ENCODE data around the gene ACSS1.

Gene ACSS1

DNA sequence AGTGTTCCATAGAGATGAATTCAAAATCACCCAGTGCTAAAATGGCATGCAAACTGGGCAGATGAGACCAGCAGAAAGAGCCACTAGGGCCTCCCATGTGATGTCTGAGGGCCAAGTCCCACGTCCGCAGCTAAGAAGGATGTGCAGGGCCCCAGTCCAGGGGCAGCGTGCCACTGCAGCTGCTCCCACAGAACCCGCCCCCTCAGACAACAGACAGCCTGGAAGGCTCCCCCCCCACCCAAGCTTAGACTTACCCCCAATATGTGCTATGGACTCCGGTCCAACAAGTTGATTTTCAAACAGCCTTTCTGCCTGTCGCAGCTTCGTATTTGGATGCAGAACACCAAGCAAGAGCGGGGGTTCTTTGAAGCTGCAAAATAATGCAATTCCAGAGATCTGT, 79.4 kb downstream of the ACSS1 start:
- TF ChIP-seq, protein P1, sequence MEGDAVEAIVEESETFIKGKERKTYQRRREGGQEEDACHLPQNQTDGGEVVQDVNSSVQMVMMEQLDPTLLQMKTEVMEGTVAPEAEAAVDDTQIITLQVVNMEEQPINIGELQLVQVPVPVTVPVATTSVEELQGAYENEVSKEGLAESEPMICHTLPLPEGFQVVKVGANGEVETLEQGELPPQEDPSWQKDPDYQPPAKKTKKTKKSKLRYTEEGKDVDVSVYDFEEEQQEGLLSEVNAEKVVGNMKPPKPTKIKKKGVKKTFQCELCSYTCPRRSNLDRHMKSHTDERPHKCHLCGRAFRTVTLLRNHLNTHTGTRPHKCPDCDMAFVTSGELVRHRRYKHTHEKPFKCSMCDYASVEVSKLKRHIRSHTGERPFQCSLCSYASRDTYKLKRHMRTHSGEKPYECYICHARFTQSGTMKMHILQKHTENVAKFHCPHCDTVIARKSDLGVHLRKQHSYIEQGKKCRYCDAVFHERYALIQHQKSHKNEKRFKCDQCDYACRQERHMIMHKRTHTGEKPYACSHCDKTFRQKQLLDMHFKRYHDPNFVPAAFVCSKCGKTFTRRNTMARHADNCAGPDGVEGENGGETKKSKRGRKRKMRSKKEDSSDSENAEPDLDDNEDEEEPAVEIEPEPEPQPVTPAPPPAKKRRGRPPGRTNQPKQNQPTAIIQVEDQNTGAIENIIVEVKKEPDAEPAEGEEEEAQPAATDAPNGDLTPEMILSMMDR (conservative IDR thresholded peaks at IDR 0.05), result no peak
- no peak for TF ChIP-seq ZFX (IDR thresholded peaks at IDR 0.05)
- H3K27ac ChIP-seq, result no peak overlapping the region

DNA sequence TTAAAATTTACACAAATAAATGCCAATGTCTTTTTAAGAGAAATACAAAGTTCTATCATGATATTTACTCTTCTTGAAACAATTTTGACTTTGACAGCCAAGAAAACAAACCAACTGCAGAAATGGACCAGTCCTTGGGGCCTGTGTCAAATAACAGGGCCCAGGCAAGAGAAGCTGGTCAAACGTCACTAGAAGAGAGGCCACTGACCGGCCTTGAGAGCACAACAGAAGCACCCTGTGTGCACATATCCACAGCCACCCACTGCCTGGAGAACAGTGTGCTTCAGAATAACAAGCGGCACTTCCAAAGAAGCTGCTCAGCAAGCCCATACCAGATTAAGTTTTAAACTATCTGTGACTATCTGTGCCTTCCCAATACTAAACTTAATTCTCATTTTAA, 80.1 kb downstream of the ACSS1 start:
- TF ChIP-seq, protein P1 (conservative IDR thresholded peaks at IDR 0.05), result no peak
- no peak for TF ChIP-seq ZFX (IDR thresholded peaks at IDR 0.05)
- no peak overlapping the region for H3K27ac ChIP-seq

DNA sequence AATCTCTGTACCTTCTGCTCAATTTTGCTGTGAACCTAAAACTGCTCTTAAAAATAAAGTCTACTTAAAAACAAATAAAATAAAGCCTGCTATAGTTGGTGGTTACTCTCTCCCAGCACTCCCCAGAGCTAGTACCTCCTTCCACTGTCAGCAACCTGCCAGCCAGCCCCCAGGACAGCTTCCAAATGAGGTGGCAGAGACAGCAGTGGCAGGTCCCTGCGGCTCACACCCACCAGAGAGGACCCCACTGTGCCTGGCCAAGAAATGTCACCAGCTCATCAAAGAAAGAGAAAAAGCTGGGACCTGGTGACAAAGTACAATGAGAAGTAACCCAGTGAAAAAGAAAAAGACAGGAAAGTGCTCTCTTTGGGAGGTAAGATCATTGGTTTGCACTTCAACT, 80.6 kb downstream of the ACSS1 start:
- TF ChIP-seq, protein P1 (conservative IDR thresholded peaks at IDR 0.05), result no peak
- no peak for TF ChIP-seq ZFX (IDR thresholded peaks at IDR 0.05)
- no peak overlapping the region for H3K27ac ChIP-seq

DNA sequence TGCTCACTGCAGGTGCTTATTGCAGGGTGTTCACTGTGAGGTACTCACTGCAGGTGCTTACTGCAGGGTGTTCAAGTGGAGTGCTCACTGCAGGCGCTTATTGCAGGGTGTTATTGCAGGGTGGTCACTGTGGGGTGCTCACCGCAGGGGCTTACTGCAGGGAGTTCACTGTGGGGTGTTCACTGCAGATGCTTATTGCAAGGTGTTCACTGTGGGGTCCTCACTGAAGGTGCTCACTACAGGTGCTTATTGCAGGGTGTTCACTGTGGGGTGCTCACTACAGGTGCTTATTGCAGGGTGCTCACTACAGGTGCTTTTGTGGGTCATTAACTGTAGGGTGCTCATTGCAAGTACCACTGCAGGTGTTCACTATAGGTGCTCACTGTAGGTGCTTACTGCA, 85.6 kb downstream of the ACSS1 start:
- no peak overlapping the region for H3K27ac ChIP-seq
- no peak for TF ChIP-seq ZFX (IDR thresholded peaks at IDR 0.05)
- TF ChIP-seq, protein P1 (conservative IDR thresholded peaks at IDR 0.05), result no peak

DNA sequence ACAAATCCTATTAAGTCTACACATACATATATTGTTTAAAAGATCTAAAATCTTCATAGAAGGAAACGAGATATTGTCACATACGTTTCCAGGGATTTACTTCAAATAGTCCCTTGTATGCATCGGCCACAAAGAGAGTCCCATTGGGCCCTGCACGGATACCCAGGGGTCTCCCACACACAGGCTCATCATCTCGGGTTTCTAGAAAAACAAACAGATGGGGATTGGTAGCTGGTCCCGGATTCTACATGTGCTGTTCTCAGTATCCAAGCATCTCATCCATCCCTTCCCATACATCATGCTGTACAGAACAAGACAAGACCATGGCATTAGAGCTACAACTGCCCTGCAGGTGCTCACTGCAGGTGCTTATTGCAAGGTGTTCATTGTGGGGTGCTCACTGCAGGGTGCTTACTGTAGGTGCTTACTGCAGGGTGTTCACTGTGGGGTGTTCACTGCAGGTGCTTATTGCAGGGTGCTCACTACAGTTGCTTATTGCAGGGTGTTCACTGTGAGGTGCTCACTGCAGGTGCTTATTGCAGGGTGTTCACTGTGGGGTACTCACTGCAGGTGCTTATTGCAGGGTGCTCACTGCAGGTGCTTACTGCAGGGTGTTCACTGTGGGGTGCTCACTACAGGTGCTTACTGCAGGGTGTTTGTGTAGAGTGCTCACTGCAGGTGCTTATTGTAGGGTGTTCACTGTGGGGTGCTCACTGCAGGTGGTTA, 86.4 kb downstream of the ACSS1 start:
- no peak overlapping the region for H3K27ac ChIP-seq
- TF ChIP-seq ZFX (IDR thresholded peaks at IDR 0.05), result no peak
- TF ChIP-seq, protein P1 (conservative IDR thresholded peaks at IDR 0.05), result no peak

DNA sequence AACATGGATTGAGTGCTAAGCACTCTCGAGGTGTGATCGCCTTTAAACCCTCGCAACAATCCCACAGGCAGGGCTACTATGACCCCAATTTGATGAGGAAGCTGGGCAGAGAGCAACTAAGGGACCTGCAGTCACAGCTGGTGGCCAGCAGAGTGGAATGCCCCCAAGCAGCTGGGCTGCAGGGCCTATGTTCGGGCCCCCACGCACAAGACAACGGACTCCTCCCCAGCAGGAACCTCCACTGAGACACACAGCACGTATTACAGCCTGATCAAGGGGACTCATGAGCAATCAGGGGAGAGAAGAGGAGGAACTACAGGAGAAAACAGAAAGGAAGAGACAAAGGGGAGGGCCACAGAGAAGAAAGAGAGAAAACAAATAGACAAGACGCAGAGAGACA, 87.2 kb downstream of the ACSS1 start:
- no peak overlapping the region for H3K27ac ChIP-seq
- TF ChIP-seq, protein P1 (conservative IDR thresholded peaks at IDR 0.05), result no peak
- TF ChIP-seq ZFX (IDR thresholded peaks at IDR 0.05), result no peak

DNA sequence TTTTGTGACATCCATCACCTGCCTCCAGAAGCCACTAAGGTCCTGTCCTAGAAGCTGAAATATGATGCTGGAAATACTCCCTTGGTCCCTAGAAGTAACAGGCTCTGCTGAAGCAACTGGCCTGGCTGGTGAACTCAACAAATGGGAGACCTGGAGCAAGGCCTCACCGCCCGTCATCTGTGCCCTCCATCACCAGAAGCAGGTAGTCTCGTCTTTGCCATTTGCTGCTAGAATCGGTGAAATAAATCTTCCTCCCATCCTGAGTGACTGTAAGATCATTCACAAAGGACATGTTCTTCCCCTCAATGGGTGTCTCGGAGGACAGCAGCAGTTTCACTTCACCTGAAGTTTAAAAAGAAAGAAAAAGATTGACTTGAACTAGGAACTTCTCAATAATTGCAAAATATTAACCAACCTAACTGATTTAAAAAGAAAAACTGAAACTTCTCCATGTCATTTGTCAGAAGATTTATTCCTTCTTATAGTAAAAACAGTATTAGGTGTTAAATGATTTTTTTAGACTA, 87.8 kb downstream of the ACSS1 start:
- H3K27ac ChIP-seq, result no peak overlapping the region
- TF ChIP-seq, protein P1 (conservative IDR thresholded peaks at IDR 0.05), result no peak
- TF ChIP-seq ZFX (IDR thresholded peaks at IDR 0.05), result no peak
